ENCODE results near the gene C4orf50. TPM values are rescaled to one million over a fixed set of nuclear protein-coding genes. Genes with fewer than 3 reads are reported as not detected.

C4orf50 gene
- total and polyA plus RNA-seq, 2 of the 4 experiments (the other 2 are of a cell fraction), result not detected

- intact Hi-C loops (cut with micrococcal nuclease) (no loop called here), dilution Hi-C loops (cut with HindIII; ENCODE audit: low sequenced_read_pairs, unreplicated experiment) (no loop called here), in situ Hi-C loops (cut with MboI; ENCODE audit: low sequenced_read_pairs) (no loop called here)
- no peak for TF ChIP-seq RCOR1 (IDR thresholded peaks at IDR 0.05; ENCODE audit: insufficient replicate concordance, low read length)
- no peak for TF ChIP-seq FOS (IDR thresholded peaks at IDR 0.05; ENCODE audit: low read depth, low read length)
- TF ChIP-seq MAZ (IDR thresholded peaks at IDR 0.05; ENCODE audit: borderline replicate concordance, low read depth, low read length), result no peak
- TF ChIP-seq SMC3 (IDR thresholded peaks at IDR 0.05; ENCODE audit: low read depth, low read length), result no peak
- TF ChIP-seq RFX5 (IDR thresholded peaks at IDR 0.05; ENCODE audit: low read depth, low read length), result no peak
- TF ChIP-seq NFE2L2 (IDR thresholded peaks at IDR 0.05; ENCODE audit: low read depth, low read length), result no peak
- no peak for TF ChIP-seq POLR2A (IDR thresholded peaks at IDR 0.05; ENCODE audit: low read depth, low read length)
- TF ChIP-seq BHLHE40 (IDR thresholded peaks at IDR 0.05; ENCODE audit: low read depth, low read length), result no peak
- TF ChIP-seq CEBPB (IDR thresholded peaks at IDR 0.05; ENCODE audit: low read depth, low read length), result no peak
- no peak for TF ChIP-seq MAFK (IDR thresholded peaks at IDR 0.05; ENCODE audit: low read depth, low read length)
- no peak for TF ChIP-seq USF2 (IDR thresholded peaks at IDR 0.05; ENCODE audit: low read depth, low read length)
- no peak for TF ChIP-seq CHD1 (IDR thresholded peaks at IDR 0.05; ENCODE audit: low read depth, low read length)
- TF ChIP-seq CTCF (conservative IDR thresholded peaks at IDR 0.05; ENCODE audit: low read depth, low read length), result no peak
- TF ChIP-seq RAD21 (IDR thresholded peaks at IDR 0.05; ENCODE audit: low read length), result no peak
- TF ChIP-seq MXI1 (IDR thresholded peaks at IDR 0.05; ENCODE audit: borderline replicate concordance, low read depth, low read length), result no peak
- no peak for TF ChIP-seq ELK1 (IDR thresholded peaks at IDR 0.05; ENCODE audit: borderline replicate concordance, low read depth, low read length)
- Histone ChIP-seq H3K4me2 (ENCODE audit: low read depth, low read length) (no peak overlapping the region), H4K8ac (ENCODE audit: low read depth in 2 of 2, low read length in 2 of 2) (no peak overlapping the region), H2BK20ac (ENCODE audit: low read depth, low read length) (no peak overlapping the region), H3K14ac (replicated peaks; ENCODE audit: low read depth, low read length) (no peak overlapping the region), H3K9ac (ENCODE audit: low read depth, low read length) (no peak overlapping the region), H3K4ac (ENCODE audit: low read depth, low read length) (no peak overlapping the region), H3K4me3 (ENCODE audit: insufficient read depth, low read depth, low read length) (no peak overlapping the region), H2AK9ac (replicated peaks; ENCODE audit: low read depth, low read length, poor library complexity) (no peak overlapping the region), H3K56ac (ENCODE audit: extremely low read depth, insufficient read depth, low read length) (no peak overlapping the region), H2BK5ac (ENCODE audit: low read depth, low read length, poor library complexity, severe bottlenecking) (no peak overlapping the region), H3K36me3 (ENCODE audit: control insufficient read depth, insufficient read depth, low read length) (no peaks in the 10 kb centered on the region), H2AK5ac (ENCODE audit: low read depth, low read length) (no peak overlapping the region), H3K18ac (ENCODE audit: low read depth, low read length) (no peak overlapping the region), H4K5ac (ENCODE audit: low read depth, low read length) (no peak overlapping the region), H3K9me3 (ENCODE audit: control insufficient read depth, insufficient read depth, low read length) (no peaks in the 10 kb centered on the region), H2AFZ (replicated peaks; ENCODE audit: low read length, poor library complexity) (no peak overlapping the region), H3K23ac (ENCODE audit: low read depth, low read length) (no peak overlapping the region), H2BK120ac (ENCODE audit: low read depth, low read length) (no peak overlapping the region), H3K27ac (ENCODE audit: insufficient read depth, low read length) (no peak overlapping the region), H4K20me1 (ENCODE audit: insufficient read depth, low read length) (no peaks in the 10 kb centered on the region), H3K4me1 (ENCODE audit: control insufficient read depth, insufficient read depth, low read length) (no peaks in the 10 kb centered on the region), H3K79me1 (ENCODE audit: low read depth in 1 of 2, low read length in 2 of 2) (no peaks in the 10 kb centered on the region), H2BK15ac (ENCODE audit: low read depth, low read length) (no peak overlapping the region), H4K91ac (ENCODE audit: insufficient read depth, low read depth, low read length) (no peak overlapping the region), H3K9me1 (ENCODE audit: insufficient read depth, low read length) (no peaks in the 10 kb centered on the region), H3K27me3 (ENCODE audit: control insufficient read depth, insufficient read depth, low read length) (peaks cover 8% of the 10 kb centered on the region)
- no peak for ATAC-seq (ENCODE audit: low read depth)
- POLR2A ChIA-PET (ENCODE audit: unreplicated experiment), result no interaction called here
- no TSS peak for BruUV-seq (replicated peaks)
- CTCF ChIA-PET, result no interaction called here
- DNase-seq, result no peak
- WGBS, 2 experiments (ENCODE audit: extremely low coverage in 2 of 2, insufficient read length in 1 of 2), result 19% methylated on average over 3 of the region's 16 CpGs; no CpG with 5 or more reads in 1 of the 2 experiments
Observed at GRCh38 chr4:5933996-5934831, 84.0 kb downstream of the C4orf50 start.

All from IMR-90 (cell line).